ENCODE results near the gene C11orf16.

GRCh38 chr11:8928981-8929615 lies 3.6 kb downstream of the C11orf16 start:
- no peak for TF ChIP-seq CTCF (IDR thresholded peaks at IDR 0.05; ENCODE audit: low read length)
- TF ChIP-seq EZH2 (IDR thresholded peaks at IDR 0.05; ENCODE audit: borderline replicate concordance, low read length) = no peak

Data from OCI-LY1 (cell line).